ENCODE data around the gene SRCAP. TPM values are rescaled to one million over a fixed set of nuclear protein-coding genes. Genes with fewer than 3 reads are reported as not detected.

SRCAP gene
- polyA plus RNA-seq, 1 donor: 36.8 TPM

DNA sequence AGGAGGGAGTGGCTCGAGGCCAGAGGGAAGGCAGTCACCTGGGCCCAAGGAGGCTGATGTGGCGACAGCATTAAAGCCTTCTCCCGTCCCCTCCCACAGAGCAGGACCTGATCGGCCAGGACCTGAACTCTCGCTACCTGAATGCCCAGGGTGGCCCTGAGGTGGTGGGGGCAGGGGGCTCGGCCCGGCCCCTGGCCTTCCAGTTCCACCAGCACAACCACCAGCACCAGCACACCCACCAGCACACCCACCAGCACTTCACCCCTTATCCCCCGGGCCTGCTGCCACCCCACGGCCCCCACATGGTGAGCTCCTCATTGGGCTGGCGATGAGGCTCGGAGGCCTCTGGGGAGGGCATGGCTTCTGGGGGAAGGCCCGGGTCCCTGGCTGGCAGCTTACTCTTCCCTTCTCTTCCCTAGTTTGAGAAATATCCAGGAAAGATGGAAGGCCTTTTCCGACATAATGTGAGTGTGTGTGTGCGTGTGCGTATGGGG lies 34.3 kb upstream of the SRCAP start:
- Histone ChIP-seq H3K27me3 (ENCODE audit: control insufficient read depth, insufficient read depth, low read length) (no peaks in the 10 kb centered on the region), H3K9me3 (ENCODE audit: control insufficient read depth, low read depth, low read length) (no peaks in the 10 kb centered on the region), H3K27ac (ENCODE audit: low read length) (no peak overlapping the region), H3K4me1 (ENCODE audit: control insufficient read depth, insufficient read depth, low read length) (peaks cover 32% of the 10 kb centered on the region), H3K36me3 (ENCODE audit: control insufficient read depth, insufficient read depth, low read length) (peaks cover 80% of the 10 kb centered on the region), H3K4me3 (ENCODE audit: low read length) (no peak overlapping the region)
- no CpG with 5 or more reads among the region's 15 CpGs for WGBS (ENCODE audit: insufficient coverage, low lambda C conversion rate)
- no peak for DNase-seq

DNA sequence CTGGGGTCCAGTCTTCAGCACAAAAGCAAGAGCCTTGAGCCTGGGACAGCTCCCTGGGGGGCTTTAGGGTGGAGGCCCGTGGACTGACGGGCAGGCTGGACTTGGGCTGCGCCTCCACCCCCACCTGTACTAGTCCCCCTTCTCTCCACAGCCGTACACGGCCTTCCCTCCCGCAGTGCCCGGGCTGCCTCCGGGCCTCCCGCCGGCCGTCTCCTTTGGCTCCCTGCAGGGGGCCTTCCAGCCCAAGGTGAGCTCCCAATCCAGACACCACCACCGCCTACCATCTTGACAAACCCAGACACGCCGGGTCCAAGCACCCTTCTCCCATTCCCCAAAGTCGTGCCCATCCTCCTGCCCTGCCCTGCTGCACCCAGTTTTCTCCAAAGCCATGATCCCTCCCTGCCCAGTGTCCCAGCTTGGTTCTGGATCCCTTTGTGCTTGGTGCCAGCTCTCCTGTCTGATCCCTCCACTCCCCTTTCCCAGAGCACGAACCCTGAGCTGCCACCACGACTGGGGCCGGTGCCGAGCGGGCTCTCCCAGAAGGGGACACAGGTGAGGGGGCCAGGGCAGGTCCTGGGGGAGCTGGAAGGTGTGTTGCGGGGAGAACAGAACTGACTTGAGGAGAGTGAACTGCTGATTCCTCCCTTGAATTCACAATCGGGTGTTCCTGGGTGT lies 33.7 kb upstream of the SRCAP start:
- no peak overlapping the region for H3K27ac ChIP-seq (ENCODE audit: low read length)
- no peaks in the 10 kb centered on the region for H3K27me3 ChIP-seq (ENCODE audit: control insufficient read depth, insufficient read depth, low read length)
- no peaks in the 10 kb centered on the region for H3K9me3 ChIP-seq (ENCODE audit: control insufficient read depth, low read depth, low read length)
- WGBS (ENCODE audit: insufficient coverage, low lambda C conversion rate): no CpG with 5 or more reads among the region's 22 CpGs
- H3K4me3 ChIP-seq (ENCODE audit: low read length): no peak overlapping the region
- H3K4me1 ChIP-seq (ENCODE audit: control insufficient read depth, insufficient read depth, low read length): peaks cover 37% of the 10 kb centered on the region
- DNase-seq: no peak
- peaks cover 87% of the 10 kb centered on the region for H3K36me3 ChIP-seq (ENCODE audit: control insufficient read depth, insufficient read depth, low read length)

DNA sequence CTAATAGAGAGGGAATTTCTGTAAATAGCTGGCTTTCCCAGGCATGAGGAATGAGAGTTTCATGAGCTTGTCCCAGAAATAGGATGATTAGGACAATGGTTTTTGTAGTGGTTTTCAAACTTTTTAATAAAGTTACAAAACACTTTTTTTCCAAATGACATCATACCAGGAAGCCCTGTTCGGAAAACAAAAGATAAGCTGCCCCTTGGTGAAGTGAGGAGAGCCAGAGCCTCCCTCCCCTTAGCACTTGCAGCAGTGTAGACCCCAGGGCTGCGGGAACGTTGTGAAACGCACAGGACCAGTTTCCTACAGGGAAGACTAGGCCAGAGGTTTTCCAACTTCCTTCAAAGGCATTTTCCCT lies 33.2 kb upstream of the SRCAP start:
- Histone ChIP-seq H3K9me3 (ENCODE audit: control insufficient read depth, low read depth, low read length) (no peaks in the 10 kb centered on the region), H3K36me3 (ENCODE audit: control insufficient read depth, insufficient read depth, low read length) (peaks cover 90% of the 10 kb centered on the region), H3K27me3 (ENCODE audit: control insufficient read depth, insufficient read depth, low read length) (no peaks in the 10 kb centered on the region), H3K27ac (ENCODE audit: low read length) (no peak overlapping the region), H3K4me3 (ENCODE audit: low read length) (no peak overlapping the region), H3K4me1 (ENCODE audit: control insufficient read depth, insufficient read depth, low read length) (peaks cover 32% of the 10 kb centered on the region)
- no peak for DNase-seq
- no CpG with 5 or more reads among the region's 4 CpGs for WGBS (ENCODE audit: insufficient coverage, low lambda C conversion rate)

DNA sequence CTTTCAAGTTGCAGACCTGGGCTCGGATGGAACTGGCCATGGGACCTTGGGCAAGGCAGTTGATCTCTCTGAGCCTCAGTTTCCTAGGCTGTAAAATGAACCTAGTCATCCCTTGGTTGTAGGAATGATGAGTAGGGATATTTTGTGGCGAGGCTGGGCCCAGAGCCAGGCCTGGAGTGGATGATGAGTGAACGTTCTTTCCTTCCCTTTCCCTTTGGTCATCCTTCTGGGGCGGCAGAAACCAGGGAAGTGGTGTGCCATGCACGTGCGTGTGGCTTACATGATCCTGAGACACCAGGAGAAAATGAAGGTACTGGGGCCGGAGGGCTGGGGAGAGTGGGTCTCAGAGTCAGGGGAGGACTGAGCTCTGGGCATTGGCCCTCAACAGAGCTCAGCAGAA lies 32.3 kb upstream of the SRCAP start:
- no peak overlapping the region for H3K4me3 ChIP-seq (ENCODE audit: low read length)
- no peak for DNase-seq
- peaks cover 27% of the 10 kb centered on the region for H3K4me1 ChIP-seq (ENCODE audit: control insufficient read depth, insufficient read depth, low read length)
- no peaks in the 10 kb centered on the region for H3K27me3 ChIP-seq (ENCODE audit: control insufficient read depth, insufficient read depth, low read length)
- no peak overlapping the region for H3K27ac ChIP-seq (ENCODE audit: low read length)
- H3K36me3 ChIP-seq (ENCODE audit: control insufficient read depth, insufficient read depth, low read length): peaks cover 87% of the 10 kb centered on the region
- 80% methylated on average over 1 of the region's 7 CpGs for WGBS (ENCODE audit: insufficient coverage, low lambda C conversion rate)
- H3K9me3 ChIP-seq (ENCODE audit: control insufficient read depth, low read depth, low read length): no peaks in the 10 kb centered on the region

DNA sequence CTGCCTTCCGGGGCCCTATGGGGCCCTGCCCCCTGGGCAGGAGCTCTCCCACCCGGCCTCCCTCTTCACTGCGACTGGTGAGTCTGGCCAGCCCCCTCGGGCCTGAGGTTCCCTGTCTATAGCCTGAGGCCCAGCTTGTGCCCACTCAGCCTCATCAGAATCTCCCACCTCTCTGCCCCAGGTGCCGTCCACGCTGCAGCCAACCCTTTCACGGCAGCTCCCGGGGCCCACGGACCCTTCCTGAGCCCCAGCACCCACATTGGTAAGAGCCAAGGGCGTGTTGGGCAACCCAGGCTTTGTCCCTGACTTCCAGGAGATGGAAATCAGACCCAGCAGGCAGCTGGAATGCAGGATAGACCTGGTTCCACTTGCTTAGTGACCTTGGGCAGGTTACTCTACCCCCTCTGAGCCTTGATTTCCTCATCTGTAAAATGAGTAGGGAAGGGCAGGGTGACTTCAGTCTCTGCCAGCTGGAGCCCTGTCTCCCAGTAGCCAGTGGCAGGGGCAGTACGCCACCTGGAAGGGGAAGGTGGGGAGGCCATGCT lies 31.5 kb upstream of the SRCAP start:
- H3K27ac ChIP-seq (ENCODE audit: low read length): no peak overlapping the region
- H3K4me3 ChIP-seq (ENCODE audit: low read length): no peak overlapping the region
- peaks cover 79% of the 10 kb centered on the region for H3K36me3 ChIP-seq (ENCODE audit: control insufficient read depth, insufficient read depth, low read length)
- H3K9me3 ChIP-seq (ENCODE audit: control insufficient read depth, low read depth, low read length): no peaks in the 10 kb centered on the region
- WGBS (ENCODE audit: insufficient coverage, low lambda C conversion rate): no CpG with 5 or more reads among the region's 11 CpGs
- H3K4me1 ChIP-seq (ENCODE audit: control insufficient read depth, insufficient read depth, low read length): peaks cover 19% of the 10 kb centered on the region
- no peak for DNase-seq
- H3K27me3 ChIP-seq (ENCODE audit: control insufficient read depth, insufficient read depth, low read length): no peaks in the 10 kb centered on the region

DNA sequence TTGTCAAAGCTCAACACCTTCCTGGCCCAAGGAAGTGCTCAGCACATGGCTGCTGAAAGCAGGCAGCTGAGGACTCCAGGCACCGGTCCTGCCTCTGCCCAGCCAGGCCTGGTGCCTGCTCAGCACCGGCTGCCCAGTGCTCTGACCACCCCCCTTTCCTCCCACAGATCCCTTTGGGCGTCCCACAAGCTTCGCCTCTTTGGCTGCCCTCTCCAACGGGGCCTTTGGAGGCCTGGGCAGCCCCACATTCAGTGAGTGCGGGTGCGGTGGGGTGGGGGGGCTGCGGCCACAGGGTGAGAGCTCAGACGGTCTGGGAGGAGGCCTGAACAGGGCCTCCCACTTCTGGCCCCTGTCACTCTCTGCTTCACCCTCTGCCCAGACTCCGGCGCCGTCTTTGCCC lies 30.6 kb upstream of the SRCAP start:
- no peaks in the 10 kb centered on the region for H3K27me3 ChIP-seq (ENCODE audit: control insufficient read depth, insufficient read depth, low read length)
- DNase-seq: no peak
- no CpG with 5 or more reads among the region's 12 CpGs for WGBS (ENCODE audit: insufficient coverage, low lambda C conversion rate)
- H3K9me3 ChIP-seq (ENCODE audit: control insufficient read depth, low read depth, low read length): no peaks in the 10 kb centered on the region
- H3K4me1 ChIP-seq (ENCODE audit: control insufficient read depth, insufficient read depth, low read length): peaks cover 15% of the 10 kb centered on the region
- no peak overlapping the region for H3K4me3 ChIP-seq (ENCODE audit: low read length)
- H3K27ac ChIP-seq (ENCODE audit: low read length): no peak overlapping the region
- H3K36me3 ChIP-seq (ENCODE audit: control insufficient read depth, insufficient read depth, low read length): peaks cover 70% of the 10 kb centered on the region

DNA sequence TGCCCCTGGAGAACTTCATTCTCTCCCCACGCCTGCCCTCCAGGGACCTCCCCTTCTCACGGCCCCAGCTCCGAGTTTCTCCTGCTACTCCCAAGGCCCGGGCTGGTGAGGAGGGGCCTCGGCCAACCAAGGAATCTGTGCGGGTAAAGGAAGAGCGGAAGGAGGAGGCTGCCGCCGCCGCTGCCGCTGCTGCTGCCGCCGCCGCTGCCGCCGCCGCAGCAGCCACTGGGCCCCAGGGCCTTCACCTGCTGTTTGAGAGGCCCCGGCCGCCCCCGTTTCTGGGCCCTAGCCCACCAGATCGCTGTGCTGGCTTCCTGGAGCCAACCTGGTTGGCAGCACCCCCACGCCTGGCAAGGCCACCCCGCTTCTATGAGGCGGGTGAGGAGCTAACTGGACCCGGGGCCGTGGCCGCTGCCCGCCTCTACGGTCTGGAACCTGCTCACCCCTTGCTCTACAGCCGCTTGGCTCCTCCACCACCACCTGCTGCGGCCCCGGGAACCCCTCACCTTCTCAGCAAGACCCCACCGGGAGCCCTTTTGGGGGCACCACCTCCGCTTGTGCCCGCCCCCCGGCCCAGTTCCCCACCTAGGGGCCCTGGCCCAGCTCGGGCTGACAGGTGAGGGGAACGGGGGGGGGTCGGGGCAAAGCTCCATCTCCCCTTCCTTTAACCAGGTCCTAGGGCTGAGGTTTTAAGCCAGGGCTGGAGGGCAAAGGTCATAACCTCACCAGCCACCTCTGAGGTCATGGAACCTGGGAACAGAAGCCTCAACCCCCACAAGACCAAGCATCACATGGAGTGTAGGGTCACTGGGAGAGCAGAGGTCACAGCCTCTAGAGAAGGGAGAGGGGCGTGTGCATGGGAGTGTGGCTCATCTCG lies 29.7 kb upstream of the SRCAP start:
- peak overlapping the region; percentile 49 for H3K27ac ChIP-seq (ENCODE audit: low read length)
- no peaks in the 10 kb centered on the region for H3K27me3 ChIP-seq (ENCODE audit: control insufficient read depth, insufficient read depth, low read length)
- DNase-seq: no peak
- 60% methylated on average over 1 of the region's 41 CpGs for WGBS (ENCODE audit: insufficient coverage, low lambda C conversion rate)
- peaks cover 62% of the 10 kb centered on the region for H3K36me3 ChIP-seq (ENCODE audit: control insufficient read depth, insufficient read depth, low read length)
- H3K9me3 ChIP-seq (ENCODE audit: control insufficient read depth, low read depth, low read length): no peaks in the 10 kb centered on the region
- no peak overlapping the region for H3K4me3 ChIP-seq (ENCODE audit: low read length)
- peaks cover 15% of the 10 kb centered on the region for H3K4me1 ChIP-seq (ENCODE audit: control insufficient read depth, insufficient read depth, low read length)

DNA sequence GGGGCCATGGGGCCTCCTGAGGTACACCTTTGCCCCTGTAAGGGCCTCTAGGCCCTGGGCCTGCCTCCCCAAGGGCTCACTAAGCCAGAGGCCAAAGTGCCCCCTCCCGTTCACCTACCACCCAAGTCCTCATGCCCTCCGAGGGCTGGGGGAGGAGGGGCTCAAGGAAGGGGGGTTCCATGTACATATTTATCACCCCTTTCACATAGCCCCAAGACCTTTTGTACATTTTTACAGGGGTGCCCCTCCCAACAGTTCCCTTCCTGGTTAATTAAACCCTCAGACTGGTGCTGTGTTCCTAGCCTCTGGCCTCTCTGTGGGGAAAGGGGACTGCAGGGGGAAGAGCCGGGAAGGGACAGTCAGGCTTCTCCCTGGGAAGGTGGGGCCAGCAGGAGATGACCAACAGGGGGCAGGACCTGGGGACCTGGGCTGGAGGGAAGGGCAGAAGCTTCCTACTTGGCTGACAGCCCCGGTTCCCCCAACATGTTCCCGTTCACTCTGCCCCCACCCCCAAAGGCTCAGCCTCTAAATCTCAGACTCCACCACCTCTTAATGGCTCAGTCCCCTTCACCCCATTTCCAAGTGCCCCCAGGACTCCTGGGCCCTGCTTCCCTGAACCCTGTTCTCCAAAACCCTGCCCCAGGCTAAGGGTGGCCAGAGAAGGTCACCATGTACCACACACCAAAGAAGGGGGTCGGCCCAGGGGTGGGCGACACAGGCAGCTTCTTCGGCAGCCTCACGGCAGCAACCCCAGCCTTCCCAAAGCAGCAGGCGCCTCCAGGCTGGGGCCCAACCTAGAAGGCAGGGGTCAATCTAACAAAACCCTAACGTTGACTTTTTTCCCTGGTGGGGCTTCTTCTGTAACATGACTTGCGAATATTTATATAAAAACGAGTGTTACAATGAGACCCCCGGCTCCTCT lies 28.8 kb upstream of the SRCAP start:
- Histone ChIP-seq H3K27me3 (ENCODE audit: control insufficient read depth, insufficient read depth, low read length) (no peaks in the 10 kb centered on the region), H3K36me3 (ENCODE audit: control insufficient read depth, insufficient read depth, low read length) (peaks cover 54% of the 10 kb centered on the region), H3K4me3 (ENCODE audit: low read length) (no peak overlapping the region), H3K27ac (ENCODE audit: low read length) (peak overlapping the region; percentile 49), H3K9me3 (ENCODE audit: control insufficient read depth, low read depth, low read length) (no peaks in the 10 kb centered on the region), H3K4me1 (ENCODE audit: control insufficient read depth, insufficient read depth, low read length) (peaks cover 15% of the 10 kb centered on the region)
- WGBS (ENCODE audit: insufficient coverage, low lambda C conversion rate): no CpG with 5 or more reads among the region's 14 CpGs
- peak in 1 of 2 donors; percentile 73 for DNase-seq

DNA sequence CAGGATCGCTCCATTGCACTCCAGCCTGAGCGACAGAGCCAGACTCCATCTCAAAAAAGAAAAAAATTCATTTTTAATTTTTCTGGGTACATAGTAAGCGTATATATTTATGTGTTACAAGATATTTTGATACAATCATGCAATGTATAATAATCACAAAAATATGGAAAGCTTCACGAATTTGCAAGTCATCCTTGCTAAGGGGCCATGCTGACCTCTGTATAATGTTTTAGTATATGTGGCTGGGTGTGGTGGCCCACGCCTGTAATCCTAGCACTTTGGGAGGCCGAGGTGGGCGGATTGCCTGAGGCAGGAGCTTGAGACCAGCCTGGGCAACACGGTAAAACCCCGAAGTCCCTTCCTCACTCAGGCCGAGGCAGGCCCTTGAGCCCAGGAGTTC lies 23.8 kb upstream of the SRCAP start:
- Histone ChIP-seq H3K27ac (ENCODE audit: low read length) (no peak overlapping the region), H3K9me3 (ENCODE audit: control insufficient read depth, low read depth, low read length) (no peaks in the 10 kb centered on the region), H3K4me3 (ENCODE audit: low read length) (no peak overlapping the region), H3K36me3 (ENCODE audit: control insufficient read depth, insufficient read depth, low read length) (peaks cover 7% of the 10 kb centered on the region), H3K27me3 (ENCODE audit: control insufficient read depth, insufficient read depth, low read length) (no peaks in the 10 kb centered on the region), H3K4me1 (ENCODE audit: control insufficient read depth, insufficient read depth, low read length) (peaks cover 4% of the 10 kb centered on the region)
- no peak for DNase-seq
- WGBS (ENCODE audit: insufficient coverage, low lambda C conversion rate): 100% methylated on average over 3 of the region's 10 CpGs
